HepG2 (cell line): ENCODE data around the gene MAGEL2. TPM values are rescaled to one million over a fixed set of nuclear protein-coding genes. Genes with fewer than 3 reads are reported as not detected.

Experiments used
- ATAC-seq: fragments of 200-7000 bp; cut with Tn5 transposase; 3 replicates; pipeline ENCODE4 v1.9.1; 2020; ENCODE audit warnings: mild to moderate bottlenecking, moderate library complexity
- BruUV-seq: library from RNA; stranded (reverse); fragments of 400-500 nt; replicated peaks from 2 replicates; lab custom pipeline; 2021; lab: Mats Ljungman, UMichigan
- CTCF ChIA-PET: fragments of 300-600 bp; formaldehyde crosslinking; extraction: SDS; loops from one replicate; lab custom pipeline; 2021; ENCODE audit warnings: low total read pairs, inconsistent platforms, low intra/inter-chr PET ratio; lab: Yijun Ruan, JAX
- POLR2A ChIA-PET: fragments of 350-600 bp; sonication (Branson Sonifier 250); formaldehyde crosslinking; loops from one replicate; lab custom pipeline; 2020; ENCODE audit warnings: antibody characterized with exemption, inconsistent platforms; lab: Yijun Ruan, JAX
- DNase-seq: peaks from one replicate; pipeline ENCODE4 v3.0.0-alpha.2; 2015; ENCODE audit warnings: low spot score
- FAIRE-seq: peaks from 3 replicates; lab custom pipeline; 2011; peaks lifted over from hg19 to GRCh38; lab: Jason Lieb, UNC
- H2AFZ ChIP-seq: one replicate; pipeline ENCODE4 v1.6.1; 2011; ENCODE audit warnings: low read length, inconsistent platforms
- H3K27ac ChIP-seq: fragments of 300-600 bp; 3 replicates; pipeline ENCODE4 v1.8.0; 2011; ENCODE audit warnings: mixed run types, mild to moderate bottlenecking, mixed read lengths, low read length, inconsistent platforms; ENCODE audit not compliant: insufficient read depth; ENCODE audit errors: extremely low read length
- H3K27me3 ChIP-seq, 2 experiments: fragments of 200-600 bp in 1 of 2; 2 replicates in 1 of 2; 3 replicates in 1 of 2; pipeline versions ENCODE4 v1.6.0 to v1.8.0; 2011; ENCODE audit warnings: low read length in 2 of 2, mild to moderate bottlenecking in 2 of 2, moderate library complexity in 2 of 2, inconsistent platforms in 1 of 2; ENCODE audit not compliant: insufficient read depth in 2 of 2, control insufficient read depth in 1 of 2
- H3K36me3 ChIP-seq, 2 experiments: fragments of 200-600 bp in 1 of 2; replicated peaks in 1 of 2; 2 replicates in 1 of 2; 3 replicates in 1 of 2; pipeline versions ENCODE4 v1.5.1 to v1.8.0; 2011; ENCODE audit warnings: low read length in 2 of 2, inconsistent platforms in 1 of 2; ENCODE audit not compliant: insufficient read depth in 2 of 2, control insufficient read depth in 1 of 2
- H3K4me1 ChIP-seq: 2 replicates; pipeline ENCODE4 v1.5.1; 2012; ENCODE audit warnings: low read length, inconsistent platforms; ENCODE audit not compliant: insufficient read depth
- H3K4me2 ChIP-seq: 2 replicates; pipeline ENCODE4 v1.6.0; 2011; ENCODE audit warnings: low read depth, low read length, inconsistent platforms
- H3K4me3 ChIP-seq, 3 experiments: fragments of 200-600 bp in 1 of 3; sonication (generic), shearing (Covaris generic) in 1 of 3; replicated peaks in 1 of 3; 2 replicates each; pipeline ENCODE4 v1.5.1; 2011 to 2016; ENCODE audit warnings: low read length in 3 of 3, inconsistent platforms in 2 of 3, low read depth in 2 of 3, mild to moderate bottlenecking in 2 of 3, control low read depth in 1 of 3, mixed read lengths in 1 of 3; ENCODE audit not compliant: insufficient read depth in 1 of 3
- H3K79me2 ChIP-seq: one replicate; pipeline ENCODE4 v1.6.1; 2011; ENCODE audit warnings: low read length, inconsistent platforms; ENCODE audit not compliant: insufficient read depth
- H3K9ac ChIP-seq: 2 replicates; pipeline ENCODE4 v1.6.0; 2011; ENCODE audit warnings: mild to moderate bottlenecking, low read depth, low read length, inconsistent platforms; ENCODE audit not compliant: insufficient read depth
- H3K9me3 ChIP-seq: 2 replicates; pipeline ENCODE4 v1.5.1; 2012; ENCODE audit warnings: mild to moderate bottlenecking, low read length
- H4K20me1 ChIP-seq: 2 replicates; pipeline ENCODE4 v1.6.0; 2011; ENCODE audit warnings: inconsistent platforms, mild to moderate bottlenecking, low read length, moderate library complexity; ENCODE audit not compliant: insufficient read depth
- CTCF ChIP-seq: sonication (generic); formaldehyde crosslinking; IDR thresholded peaks from 2 replicates; pipeline ENCODE4 v1.5.0; 2020; ENCODE audit warnings: mild to moderate bottlenecking, missing genetic modification reagents, moderate library complexity
- ZXDC ChIP-seq: sonication (generic); formaldehyde crosslinking; IDR thresholded peaks from 2 replicates; pipeline ENCODE4 v1.5.0; 2020; ENCODE audit warnings: mild to moderate bottlenecking, missing genetic modification reagents
- WGBS: methylation state at CpG from one replicate; pipeline ENCODE4 v1.1.6; 2017; ENCODE audit warnings: low lambda C conversion rate; 5-methylcytosine and 5-hydroxymethylcytosine counted together
- in situ Hi-C: cut with HindIII; loops from 2 replicates; pipeline ENCODE4 v1.10.0; 2017; ENCODE audit warnings: low pct_unique_long_range_greater_than_20kb; ENCODE audit not compliant: extremely low pct_ligation_motif_present
- intact Hi-C: fragments of 100-400 bp; cut with micrococcal nuclease; formaldehyde crosslinking; loops from one replicate; pipeline ENCODE4 v1.10.0; 2022; ENCODE audit not compliant: unreplicated experiment
- polyA plus RNA-seq, 8 experiments: library from polyadenylated mRNA; depleted of rRNA in 3 of 8; stranded (reverse) in 7 of 8; unstranded in 1 of 8; fragments of >200 nt; fragmentation: Illumina TruSeq in 4 of 8; extraction: Trizol in 4 of 8; gene quantifications; 2 replicates each; pipeline versions ENCODE4 v1.2.1 to v1.2.3, GENCODE V29; 2011 to 2016; ENCODE audit warnings: low read depth in 4 of 8, missing spikeins in 1 of 8, mixed read lengths in 1 of 8; ENCODE audit not compliant: insufficient read depth in 1 of 8
- total RNA-seq, 5 experiments: library from RNA; depleted of rRNA; stranded (reverse); fragments of >200 nt; fragmentation: Illumina TruSeq; extraction: Trizol; gene quantifications; 2 replicates each; pipeline ENCODE4 v1.2.3, GENCODE V29; 2016; ENCODE audit warnings: low read depth in 1 of 5

The MAGEL2 gene
- total and polyA plus RNA-seq, 2 of the 13 experiments (the other 11 are each of a cell fraction or from before 2014, with no cell fraction given): not detected

GRCh38 chr15:23629234-23629805 lies 18.3 kb downstream of the MAGEL2 start:
- FAIRE-seq (peak; percentile 70), ATAC-seq (peak; percentile 95), DNase-seq (no peak)
- Histone ChIP-seq H3K4me2 (0 out of 2 replicates have a peak overlapping the region, but pooled peaks have one; percentile 25), H4K20me1 (no peaks in the 10 kb centered on the region), H2AFZ (no peak overlapping the region), H3K9me3 (no peaks in the 10 kb centered on the region), H3K79me2 (no peaks in the 10 kb centered on the region), H3K4me3 (0 out of 6 replicates have a peak overlapping the region, but pooled peaks of 1 of the 3 experiments have one; percentile 14), H3K4me1 (peaks cover 19% of the 10 kb centered on the region), H3K27me3 (peaks cover 0 to 4% of the 10 kb centered on the region in 2 experiments; a peak in 1 of 5 replicates), H3K9ac (no peak overlapping the region), H3K36me3 (no peaks in the 10 kb centered on the region), H3K27ac (no peak overlapping the region)
- in situ Hi-C loops (loop anchor here (25.0 kb wide), 1 partner anchor 142 kb away; no protein-coding TSS in a partner anchor), intact Hi-C loops (no loop called here)
- CTCF ChIA-PET: interaction anchor here (1.9 kb wide), 1 partner anchor 249 kb away, joined by 6 read pairs; no protein-coding TSS in a partner anchor
- 1% methylated on average over 4 of the region's 4 CpGs for WGBS
- POLR2A ChIA-PET: no interaction called here
- no peak for TF ChIP-seq ZXDC (CRISPR knock-in tag)
- peak; percentile 46 for TF ChIP-seq CTCF
- BruUV-seq: no TSS peak
